ENCODE data around the gene LCLAT1. TPM values are rescaled to one million over a fixed set of nuclear protein-coding genes. Genes with fewer than 3 reads are reported as not detected.
"Not testable (repeated sequence)": the region's sequence is repeated elsewhere in the genome, so short reads cannot be mapped to it uniquely, and the experiment has no call there.

Gene LCLAT1
- total RNA-seq, 1 experiment from 2014 or later = 43.1 TPM

GRCh38 chr2:30580391-30580790, 133.3 kb downstream of the LCLAT1 start:
- no peak for DNase-seq (ENCODE audit: extremely low read depth, low read depth)

GRCh38 chr2:30582521-30582920, 135.5 kb downstream of the LCLAT1 start:
- no peak for DNase-seq (ENCODE audit: extremely low read depth, low read depth)

GRCh38 chr2:30583204-30583749, 136.2 kb downstream of the LCLAT1 start:
- no peak for DNase-seq (ENCODE audit: extremely low read depth, low read depth)

GRCh38 chr2:30584116-30584515, 137.1 kb downstream of the LCLAT1 start:
- DNase-seq (ENCODE audit: extremely low read depth, low read depth) = no peak

GRCh38 chr2:30588994-30589393, 141.9 kb downstream of the LCLAT1 start:
- DNase-seq (ENCODE audit: extremely low read depth, low read depth) = no peak

GRCh38 chr2:30590407-30590806, 143.4 kb downstream of the LCLAT1 start:
- DNase-seq (ENCODE audit: extremely low read depth, low read depth) = no peak

GRCh38 chr2:30591186-30591585, 144.1 kb downstream of the LCLAT1 start:
- no peak for DNase-seq (ENCODE audit: extremely low read depth, low read depth)

GRCh38 chr2:30601375-30601774, 154.3 kb downstream of the LCLAT1 start:
- DNase-seq (ENCODE audit: extremely low read depth, low read depth) = no peak

- DNase-seq (ENCODE audit: extremely low read depth, low read depth) = no peak
These were observed 158.2 kb downstream of the LCLAT1 start for GRCh38 chr2:30605197-30605596.

GRCh38 chr2:30608643-30609042, 161.6 kb downstream of the LCLAT1 start:
- peak; percentile 1 for DNase-seq (ENCODE audit: extremely low read depth, low read depth)

- no peak for DNase-seq (ENCODE audit: extremely low read depth, low read depth)
These were observed 164.5 kb downstream of the LCLAT1 start for GRCh38 chr2:30611583-30611982.

- no peak for DNase-seq (ENCODE audit: extremely low read depth, low read depth)
These were observed 165.3 kb downstream of the LCLAT1 start for GRCh38 chr2:30612371-30612770.

GRCh38 chr2:30613001-30613400, 166.0 kb downstream of the LCLAT1 start:
- no peak for DNase-seq (ENCODE audit: extremely low read depth, low read depth)

GRCh38 chr2:30614227-30614626, 167.2 kb downstream of the LCLAT1 start:
- not testable (repeated sequence) for DNase-seq (ENCODE audit: extremely low read depth, low read depth)

GRCh38 chr2:30615926-30616325, 168.9 kb downstream of the LCLAT1 start:
- no peak for DNase-seq (ENCODE audit: extremely low read depth, low read depth)

- DNase-seq (ENCODE audit: extremely low read depth, low read depth) = no peak
These were observed 173.1 kb downstream of the LCLAT1 start for GRCh38 chr2:30620102-30620501.

GRCh38 chr2:30621836-30622235, 174.8 kb downstream of the LCLAT1 start:
- no peak for DNase-seq (ENCODE audit: extremely low read depth, low read depth)

GRCh38 chr2:30622452-30622851, 175.4 kb downstream of the LCLAT1 start:
- DNase-seq (ENCODE audit: extremely low read depth, low read depth) = no peak

GRCh38 chr2:30625276-30625675, 178.2 kb downstream of the LCLAT1 start:
- DNase-seq (ENCODE audit: extremely low read depth, low read depth) = no peak

GRCh38 chr2:30625701-30626100, 178.7 kb downstream of the LCLAT1 start:
- no peak for DNase-seq (ENCODE audit: extremely low read depth, low read depth)

- no peak for DNase-seq (ENCODE audit: extremely low read depth, low read depth)
These were observed 179.4 kb downstream of the LCLAT1 start for GRCh38 chr2:30626397-30626796.

GRCh38 chr2:30627151-30627550, 180.1 kb downstream of the LCLAT1 start:
- DNase-seq (ENCODE audit: extremely low read depth, low read depth) = no peak

- no peak for DNase-seq (ENCODE audit: extremely low read depth, low read depth)
These were observed 181.3 kb downstream of the LCLAT1 start for GRCh38 chr2:30628341-30628740.

All from NCI-H460 (cell line).